CD4-positive, alpha-beta T cell (primary cell): Measurements from ENCODE around the gene SGIP1. TPM values are rescaled to one million over a fixed set of nuclear protein-coding genes. Genes with fewer than 3 reads are reported as not detected.
"Not testable (repeated sequence)": the region's sequence is repeated elsewhere in the genome, so short reads cannot be mapped to it uniquely, and the experiment has no call there.

Experiments used
- ATAC-seq: fragments of 200-7000 bp; cut with Tn5 transposase; one replicate; pipeline ENCODE4 v1.10.0; 2022; ENCODE audit warnings: mild to moderate bottlenecking; ENCODE audit not compliant: poor library complexity
- CTCF ChIA-PET: fragments of 350-600 bp; sonication (Branson Sonifier 250); formaldehyde crosslinking; loops from one replicate; lab custom pipeline; 2021; ENCODE audit warnings: antibody characterized with exemption, inconsistent platforms; lab: Charles Lee
- POLR2A ChIA-PET: fragments of 350-600 bp; sonication (Branson Sonifier 250); formaldehyde crosslinking; loops from one replicate; lab custom pipeline; 2021; ENCODE audit warnings: antibody characterized with exemption, inconsistent platforms; lab: Charles Lee
- DNase-seq, 14 experiments: peaks; one replicate each; pipeline ENCODE4 v3.0.0-alpha.2; 2013 to 2020; ENCODE audit warnings: mixed read lengths in 2 of 14
- H3K27ac ChIP-seq, 2 donors: one replicate each; pipeline versions ENCODE4 v1.5.1 to v1.7.0; 2013; ENCODE audit warnings: low read length in 2 of 2, low read depth in 1 of 2, mild to moderate bottlenecking in 1 of 2
- H3K27me3 ChIP-seq, 2 experiments: 1 replicate in 1 of 2; 2 replicates in 1 of 2; pipeline versions ENCODE4 v1.6.1 to v1.7.0; 2013; ENCODE audit warnings: low read length in 2 of 2, control low read depth in 1 of 2, mild to moderate bottlenecking in 1 of 2, moderate library complexity in 1 of 2; ENCODE audit not compliant: insufficient read depth in 2 of 2, control insufficient read depth in 1 of 2
- H3K36me3 ChIP-seq: one replicate; pipeline ENCODE4 v1.6.1; 2013; ENCODE audit warnings: low read length, control low read depth; ENCODE audit not compliant: insufficient read depth
- H3K4me1 ChIP-seq: one replicate; pipeline ENCODE4 v1.6.1; 2013; ENCODE audit warnings: low read length, control low read depth; ENCODE audit not compliant: insufficient read depth
- H3K4me3 ChIP-seq: one replicate; pipeline ENCODE4 v1.5.1; 2013; ENCODE audit warnings: mild to moderate bottlenecking, low read length, moderate library complexity
- H3K9me3 ChIP-seq, 2 experiments: 1 replicate in 1 of 2; 2 replicates in 1 of 2; pipeline versions ENCODE4 v1.6.1 to v1.7.0; 2013; ENCODE audit warnings: low read length in 2 of 2, mild to moderate bottlenecking in 2 of 2, control low read depth in 1 of 2, moderate library complexity in 1 of 2; ENCODE audit not compliant: control insufficient read depth in 1 of 2, insufficient read depth in 1 of 2
- H3K27ac Mint-ChIP-seq: one replicate; pipeline ENCODE4 v1.8.0; 2020; ENCODE audit warnings: mixed read lengths
- H3K27me3 Mint-ChIP-seq: one replicate; pipeline ENCODE4 v1.8.0; 2021; ENCODE audit warnings: mixed read lengths
- H3K36me3 Mint-ChIP-seq: one replicate; pipeline ENCODE4 v1.8.0; 2021; ENCODE audit warnings: low read depth, mixed read lengths
- H3K4me1 Mint-ChIP-seq: one replicate; pipeline ENCODE4 v1.8.0; 2021; ENCODE audit warnings: low read depth, mixed read lengths
- H3K4me3 Mint-ChIP-seq: one replicate; pipeline ENCODE4 v1.8.0; 2020; ENCODE audit warnings: mild to moderate bottlenecking, mixed read lengths
- H3K9me3 Mint-ChIP-seq: one replicate; pipeline ENCODE4 v1.8.0; 2020; ENCODE audit warnings: mixed read lengths
- CTCF ChIP-seq: fragments of 200-600 bp; IDR thresholded peaks from one replicate; pipeline ENCODE4 v1.8.0; 2022; ENCODE audit warnings: antibody characterized with exemption, mild to moderate bottlenecking
- intact Hi-C, 2 experiments: fragments of 100-400 bp; cut with DNase I in 1 of 2; cut with micrococcal nuclease in 1 of 2; formaldehyde crosslinking; loops; one replicate each; pipeline versions ENCODE4 v1.15.1 to v1.9.0; 2023 to 2025; cut with DNase I, micrococcal nuclease
- total RNA-seq, 174 experiments: library from RNA in 2 of 174; stranded (reverse) in 2 of 174; gene quantifications; one replicate each; pipeline ENCODE4 v1.2.3 and lab custom pipeline; 2021 to 2026

Gene SGIP1
- total RNA-seq, 2 experiments from 2014 or later, result 0.84 TPM; not detected in 1

GRCh38 chr1:66779475-66780078 lies 245.6 kb downstream of the SGIP1 start:
- ChIA-PET POLR2A (no interaction called here), CTCF (no interaction called here)
- no peak overlapping the region for H3K4me3 Mint-ChIP-seq
- peaks cover 0 to 5% of the 10 kb centered on the region in 2 experiments for H3K9me3 ChIP-seq
- peaks cover 4% of the 10 kb centered on the region for H3K27me3 Mint-ChIP-seq
- no peak for DNase-seq
- H3K36me3 Mint-ChIP-seq, result no peaks in the 10 kb centered on the region
- H3K27me3 ChIP-seq, result no peaks in the 10 kb centered on the region
- no peaks in the 10 kb centered on the region for H3K36me3 ChIP-seq
- no peak for ATAC-seq
- H3K4me3 ChIP-seq, result no peak overlapping the region
- H3K4me1 ChIP-seq, result no peaks in the 10 kb centered on the region
- intact Hi-C loops, result loop anchor here in 1 of 2 experiments (10.0 kb wide), 1 partner anchor 55 kb away; no protein-coding TSS in a partner anchor
- H3K27ac ChIP-seq, result no peak overlapping the region
- no peaks in the 10 kb centered on the region for H3K9me3 Mint-ChIP-seq
- H3K4me1 Mint-ChIP-seq, result no peaks in the 10 kb centered on the region
- no peak for TF ChIP-seq CTCF
- H3K27ac Mint-ChIP-seq, result no peak overlapping the region

GRCh38 chr1:66785800-66786199 lies 251.8 kb downstream of the SGIP1 start:
- H3K27ac Mint-ChIP-seq, H3K4me1 ChIP-seq, H3K4me3 ChIP-seq, H3K27me3 Mint-ChIP-seq, ATAC-seq, H3K9me3 ChIP-seq, H3K9me3 Mint-ChIP-seq, POLR2A ChIA-PET, H3K36me3 Mint-ChIP-seq, intact Hi-C loops, H3K27ac ChIP-seq, H3K4me3 Mint-ChIP-seq, H3K36me3 ChIP-seq, DNase-seq, H3K27me3 ChIP-seq: not testable (repeated sequence)
- CTCF ChIA-PET, result interaction anchor here (1.4 kb wide), 1 partner anchor 11 kb away, joined by 3 read pairs; no protein-coding TSS in a partner anchor
- H3K4me1 Mint-ChIP-seq, result peaks cover 22% of the 10 kb centered on the region

- ATAC-seq (no peak), DNase-seq (no peak)
- ChIA-PET POLR2A (no interaction called here), CTCF (no interaction called here)
- no peak overlapping the region for H3K4me3 ChIP-seq
- Mint-ChIP-seq H3K9me3 (no peaks in the 10 kb centered on the region), H3K4me3 (no peak overlapping the region), H3K27ac (no peak overlapping the region), H3K27me3 (no peaks in the 10 kb centered on the region), H3K4me1 (peaks cover 22% of the 10 kb centered on the region), H3K36me3 (no peaks in the 10 kb centered on the region)
- H3K27me3 ChIP-seq, result no peaks in the 10 kb centered on the region
- intact Hi-C loops, result no loop called here
- H3K27ac ChIP-seq, result no peak overlapping the region
- no peaks in the 10 kb centered on the region for H3K9me3 ChIP-seq
- H3K4me1 ChIP-seq, result no peaks in the 10 kb centered on the region
- no peaks in the 10 kb centered on the region for H3K36me3 ChIP-seq
- no peak for TF ChIP-seq CTCF
Measured at GRCh38 chr1:66787641-66788040, 253.7 kb downstream of the SGIP1 start.
